ES-I3 (cell line): ENCODE data around the gene SEM1.
"Not testable (repeated sequence)": the region's sequence is repeated elsewhere in the genome, so short reads cannot be mapped to it uniquely, and the experiment has no call there.

Experiments
- H3K36me3 ChIP-seq: 2 replicates; pipeline ENCODE4 v1.6.1; 2013; ENCODE audit warnings: mild to moderate bottlenecking, low read length, control low read depth, moderate library complexity; ENCODE audit not compliant: insufficient read depth
- H3K4me1 ChIP-seq: 2 replicates; pipeline ENCODE4 v1.6.1; 2013; ENCODE audit warnings: mild to moderate bottlenecking, control low read depth, low read length; ENCODE audit not compliant: insufficient read depth
- H3K9ac ChIP-seq: 2 replicates; pipeline ENCODE4 v1.6.1; 2013; ENCODE audit warnings: low read depth, mild to moderate bottlenecking, low read length, moderate library complexity
- H3K9me3 ChIP-seq: 2 replicates; pipeline ENCODE4 v1.6.1; 2013; ENCODE audit warnings: mild to moderate bottlenecking, low read length, moderate library complexity; ENCODE audit not compliant: control insufficient read depth, insufficient read depth

SEM1 gene

GRCh38 chr7:96709381-96710228 is at the start of gene SEM1:
TSS of gene SEM1 (minus strand) at chr7:96709846. CDS start at chr7:96709763, 83 bp downstream.
- Histone ChIP-seq H3K4me1 (no peaks in the 10 kb centered on the region), H3K9ac (peak within 1 kb of the TSS; percentile 92), H3K36me3 (peaks cover 5% of the 10 kb centered on the region; the same call in 1 of the 2 replicates), H3K9me3 (peaks cover 9% of the 10 kb centered on the region; the same call in 1 of the 2 replicates)

DNA sequence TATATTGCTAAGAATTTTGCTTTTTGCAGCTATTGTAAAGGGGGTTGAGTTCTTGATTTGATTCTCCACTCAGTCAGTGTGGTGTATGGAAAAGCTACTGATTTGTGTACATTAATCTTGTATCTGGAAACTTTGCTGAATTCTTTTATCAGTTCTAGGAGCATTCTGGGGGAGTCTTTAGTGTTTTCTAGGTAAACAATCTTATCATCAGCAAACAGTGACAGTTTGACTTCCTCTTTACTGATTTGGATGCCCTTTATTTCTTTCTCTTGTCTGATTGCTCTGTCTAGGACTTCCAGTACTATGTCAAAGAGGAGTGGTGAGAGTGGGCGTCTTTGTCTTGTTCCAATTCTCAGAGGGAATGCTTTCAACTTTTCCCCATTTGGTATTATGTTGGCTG is 48.2 kb upstream of the SEM1 start:
- not testable (repeated sequence) for H3K36me3 ChIP-seq, H3K9ac ChIP-seq, H3K9me3 ChIP-seq, H3K4me1 ChIP-seq

GRCh38 chr7:96747418-96747940 is 37.8 kb upstream of the SEM1 start:
- H3K9me3 ChIP-seq: no peaks in the 10 kb centered on the region
- H3K4me1 ChIP-seq: no peaks in the 10 kb centered on the region
- no peaks in the 10 kb centered on the region for H3K36me3 ChIP-seq
- H3K9ac ChIP-seq: no peak overlapping the region

- Histone ChIP-seq H3K9ac (no peak overlapping the region), H3K4me1 (peaks cover 17% of the 10 kb centered on the region; the same call in 1 of the 2 replicates), H3K9me3 (no peaks in the 10 kb centered on the region), H3K36me3 (no peaks in the 10 kb centered on the region)
These were observed 30.5 kb upstream of the SEM1 start for GRCh38 chr7:96740130-96740529.

GRCh38 chr7:96739609-96740008 is 30.0 kb upstream of the SEM1 start:
- peaks cover 17% of the 10 kb centered on the region; the same call in 1 of the 2 replicates for H3K4me1 ChIP-seq
- no peak overlapping the region for H3K9ac ChIP-seq
- H3K36me3 ChIP-seq: no peaks in the 10 kb centered on the region
- no peaks in the 10 kb centered on the region for H3K9me3 ChIP-seq

- Histone ChIP-seq H3K9me3 (no peaks in the 10 kb centered on the region), H3K4me1 (peaks cover 20% of the 10 kb centered on the region; the same call in 1 of the 2 replicates), H3K9ac (no peak overlapping the region), H3K36me3 (no peaks in the 10 kb centered on the region)
These were observed 29.5 kb upstream of the SEM1 start for GRCh38 chr7:96739167-96739566.

DNA sequence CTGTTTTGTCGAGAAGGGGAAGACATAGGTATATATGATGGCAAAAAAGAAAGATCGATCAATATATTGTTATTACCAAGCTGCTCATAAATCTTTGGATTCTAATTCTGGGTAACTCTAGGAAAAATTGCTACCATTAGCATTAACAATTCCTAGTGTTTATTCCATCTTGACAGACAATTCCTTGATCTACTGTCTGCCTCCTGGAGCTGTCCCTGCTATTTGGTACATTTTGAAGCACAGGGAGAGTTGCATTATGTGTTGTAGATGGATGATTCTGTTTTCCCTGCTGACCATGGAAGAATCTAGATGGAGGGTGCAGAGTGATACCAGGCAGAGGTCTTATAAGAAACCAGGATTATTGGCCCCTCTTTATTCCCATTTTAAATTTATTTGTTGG is 29.1 kb upstream of the SEM1 start:
- H3K4me1 ChIP-seq: peaks cover 20% of the 10 kb centered on the region; the same call in 1 of the 2 replicates
- H3K36me3 ChIP-seq: no peaks in the 10 kb centered on the region
- H3K9me3 ChIP-seq: no peaks in the 10 kb centered on the region
- H3K9ac ChIP-seq: no peak overlapping the region

DNA sequence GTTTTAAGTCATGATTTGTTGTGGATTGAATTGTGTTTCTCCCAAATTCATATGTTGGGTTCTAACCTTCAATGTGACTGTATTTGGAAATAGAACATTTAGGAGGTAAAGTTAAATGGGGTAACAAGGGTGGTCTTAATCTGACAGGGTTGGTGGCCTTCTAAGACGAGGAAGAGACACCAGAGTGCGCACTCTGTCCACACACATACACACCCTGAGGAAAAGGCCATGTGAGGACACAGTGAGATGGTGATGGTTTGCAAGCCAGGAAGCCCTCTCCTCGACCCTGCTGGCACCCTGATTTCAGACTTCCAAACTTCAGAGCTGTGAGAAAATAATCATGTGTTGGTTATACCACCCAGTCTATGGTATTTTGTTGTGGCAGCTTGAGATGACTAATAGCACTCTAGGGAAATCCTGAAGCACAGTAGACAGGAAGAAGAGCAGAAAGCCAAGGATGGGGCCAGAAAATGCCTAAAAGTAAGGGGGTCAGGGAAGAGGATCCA is 28.0 kb upstream of the SEM1 start:
- Histone ChIP-seq H3K4me1 (peaks cover 20% of the 10 kb centered on the region; the same call in 1 of the 2 replicates), H3K36me3 (no peaks in the 10 kb centered on the region), H3K9ac (no peak overlapping the region), H3K9me3 (no peaks in the 10 kb centered on the region)

DNA sequence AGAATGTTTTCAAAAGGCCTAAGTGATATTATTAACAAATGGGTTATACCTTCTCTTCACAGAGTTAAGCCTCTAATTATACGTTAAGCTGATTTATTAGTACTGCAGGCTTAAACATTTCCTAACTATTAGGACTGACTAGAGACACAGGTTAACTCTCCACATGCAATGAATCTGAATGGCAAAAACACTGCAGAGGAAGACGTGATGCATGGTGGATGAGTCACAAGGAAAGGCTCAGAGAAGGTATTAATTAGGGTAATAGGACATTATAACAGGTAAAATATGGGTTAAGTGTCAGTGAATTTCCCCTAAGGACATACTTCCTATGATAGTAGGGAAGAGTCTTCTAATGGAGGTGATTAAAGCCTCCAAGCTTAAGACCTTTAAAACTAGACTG is 24.7 kb upstream of the SEM1 start:
- peaks cover 6% of the 10 kb centered on the region; the same call in 1 of the 2 replicates for H3K4me1 ChIP-seq
- H3K9me3 ChIP-seq: no peaks in the 10 kb centered on the region
- no peak overlapping the region for H3K9ac ChIP-seq
- no peaks in the 10 kb centered on the region for H3K36me3 ChIP-seq

DNA sequence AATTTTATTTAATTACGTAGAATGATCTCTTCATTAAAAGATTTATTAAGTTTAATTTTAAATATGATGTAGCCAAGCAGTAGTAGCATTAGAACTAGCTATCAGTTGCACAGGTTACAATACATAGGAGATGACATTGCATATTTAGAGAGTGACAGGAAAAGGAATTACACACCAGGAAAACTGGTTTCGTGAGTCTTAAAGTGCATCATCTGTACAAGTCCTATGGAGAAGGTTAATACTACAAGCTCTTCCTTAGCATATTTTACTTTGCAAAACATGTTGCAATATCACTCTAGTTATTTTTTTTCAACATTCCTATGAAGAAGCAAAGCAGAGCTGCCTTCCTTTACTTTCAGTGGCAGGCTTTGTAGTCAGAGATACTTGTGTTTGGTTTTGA is 20.2 kb upstream of the SEM1 start:
- H3K9me3 ChIP-seq: no peaks in the 10 kb centered on the region
- H3K36me3 ChIP-seq: no peaks in the 10 kb centered on the region
- 0 out of 2 replicates have a peak, but pooled peaks cover 3% of the 10 kb centered on the region for H3K4me1 ChIP-seq
- no peak overlapping the region for H3K9ac ChIP-seq

- no peaks in the 10 kb centered on the region for H3K9me3 ChIP-seq
- H3K9ac ChIP-seq: no peak overlapping the region
- no peaks in the 10 kb centered on the region for H3K36me3 ChIP-seq
- H3K4me1 ChIP-seq: no peaks in the 10 kb centered on the region; the same call in 1 of the 2 replicates
These were observed 18.5 kb upstream of the SEM1 start for GRCh38 chr7:96728139-96728538.

DNA sequence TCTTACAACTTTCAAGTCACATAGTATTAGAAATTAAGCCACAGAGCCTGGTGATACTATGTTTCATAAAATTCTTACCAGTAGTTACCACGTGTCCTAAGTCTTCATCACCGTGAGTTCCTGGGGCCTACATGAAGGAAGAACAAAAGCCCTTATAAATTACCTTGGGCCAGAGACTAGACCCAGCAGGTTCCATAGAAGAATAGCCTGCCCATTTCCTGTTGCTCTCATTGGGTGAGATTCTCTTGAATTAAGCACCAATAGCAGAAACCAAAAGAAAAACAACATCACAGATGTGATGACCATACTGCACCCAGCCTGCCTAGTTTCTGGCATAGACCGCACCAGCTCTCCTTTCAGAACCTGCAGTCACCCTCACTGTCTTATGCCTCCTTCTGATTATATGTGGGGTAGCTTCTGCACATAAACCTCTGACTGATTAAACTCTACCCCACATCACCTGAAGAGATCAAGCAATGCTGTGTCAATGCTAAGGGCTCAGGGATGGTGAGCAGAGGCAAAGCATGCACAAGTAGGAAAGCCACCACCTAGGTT is 18.0 kb upstream of the SEM1 start:
- Histone ChIP-seq H3K36me3 (no peaks in the 10 kb centered on the region), H3K9me3 (no peaks in the 10 kb centered on the region), H3K4me1 (no peaks in the 10 kb centered on the region; the same call in 1 of the 2 replicates), H3K9ac (no peak overlapping the region)

- Histone ChIP-seq H3K36me3 (no peaks in the 10 kb centered on the region), H3K9ac (no peak overlapping the region), H3K9me3 (no peaks in the 10 kb centered on the region), H3K4me1 (no peaks in the 10 kb centered on the region; the same call in 1 of the 2 replicates)
These were observed 14.0 kb upstream of the SEM1 start for GRCh38 chr7:96723622-96724021.

- H3K9ac ChIP-seq, H3K36me3 ChIP-seq, H3K4me1 ChIP-seq, H3K9me3 ChIP-seq: not testable (repeated sequence)
These were observed 13.3 kb upstream of the SEM1 start for GRCh38 chr7:96722928-96723327.
